Subcutaneous adipose tissue (tissue), 4 donors: ENCODE results near the gene CDSN. TPM values are rescaled to one million over a fixed set of nuclear protein-coding genes. Genes with fewer than 3 reads are reported as not detected.

ENCODE experiments used
- CTCF ChIP-seq: fragments of 450-650 bp; IDR thresholded peaks from one replicate; pipeline ENCODE4 v1.5.1; 2016; ENCODE audit warnings: low read depth, mild to moderate bottlenecking, control low read depth, antibody characterized with exemption, moderate library complexity
- total RNA-seq, 4 donors: library from RNA; depleted of rRNA; stranded (reverse); fragments of >200 nt; gene quantifications; one replicate each; pipeline ENCODE4 v1.1.0, GENCODE V29; 2016

Gene CDSN
- total RNA-seq, 4 donors from 2014 or later, result not detected

- no peak for TF ChIP-seq CTCF
Observed at GRCh38 chr6:31090275-31090972, 29.8 kb downstream of the CDSN start.

- no peak for TF ChIP-seq CTCF
Observed at GRCh38 chr6:31087494-31088089, 32.7 kb downstream of the CDSN start.

DNA sequence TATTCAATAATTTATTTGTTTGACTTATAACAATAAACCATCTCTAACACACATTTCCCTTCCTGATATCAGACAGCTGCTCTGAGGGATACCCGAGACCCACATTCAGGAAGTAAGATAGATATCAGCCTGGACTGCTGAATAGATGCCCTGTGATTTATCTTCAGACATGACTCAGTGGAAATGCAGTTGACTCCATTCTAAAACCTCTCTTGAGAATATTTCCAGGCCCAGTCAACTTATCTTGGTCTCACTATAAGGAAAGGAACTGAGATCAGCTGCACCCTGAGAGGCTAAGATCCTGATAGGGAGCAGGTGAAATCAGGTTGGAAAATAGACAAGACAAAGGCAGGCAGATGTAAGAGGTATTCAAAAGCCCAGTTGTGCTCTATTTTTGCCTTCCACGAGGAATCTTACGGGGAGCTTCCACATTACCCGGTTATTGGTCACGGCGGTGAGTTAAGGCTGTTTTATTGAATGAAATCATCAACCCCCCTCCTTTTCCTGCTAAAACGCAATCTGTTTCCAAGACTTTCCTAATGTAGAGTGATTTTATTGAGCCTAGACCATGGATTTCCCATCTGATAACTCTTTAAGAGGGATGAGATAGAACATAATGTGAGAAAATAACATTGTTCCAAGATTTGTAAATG, 33.3 kb downstream of the CDSN start:
- TF ChIP-seq CTCF, result no peak

- no peak for TF ChIP-seq CTCF
Observed at GRCh38 chr6:31083742-31084354, 36.4 kb downstream of the CDSN start.

DNA sequence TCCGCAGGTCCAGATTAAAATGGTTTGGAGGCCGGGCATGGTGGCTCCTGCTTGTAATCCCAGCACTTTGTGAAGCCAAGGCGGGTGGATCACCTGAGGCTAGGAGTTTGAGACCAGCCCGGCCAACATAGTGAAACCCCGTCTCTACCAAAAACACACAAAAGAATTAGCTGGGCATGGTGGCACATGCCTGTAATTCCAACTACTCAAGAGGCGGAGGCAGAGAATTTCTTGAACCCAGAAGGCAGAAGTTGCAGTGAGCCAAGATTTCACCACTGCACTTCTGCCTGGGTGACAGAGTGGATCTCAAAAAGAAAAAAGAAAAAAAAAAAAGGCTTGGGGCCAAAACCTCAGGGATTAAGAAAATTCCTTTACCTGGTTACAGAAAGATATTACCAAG, 38.4 kb downstream of the CDSN start:
- no peak for TF ChIP-seq CTCF

GRCh38 chr6:31079656-31080261, 40.5 kb downstream of the CDSN start:
- no peak for TF ChIP-seq CTCF

GRCh38 chr6:31076611-31077010, 43.6 kb downstream of the CDSN start:
- no peak for TF ChIP-seq CTCF
